GM21737 (cell line): ENCODE data around the gene ISCU.
"Not testable (repeated sequence)": the region's sequence is repeated elsewhere in the genome, so short reads cannot be mapped to it uniquely, and the experiment has no call there.

ENCODE experiments used
- ATAC-seq: cut with Tn5 transposase; IDR thresholded peaks from one replicate; pipeline ENCODE4 v1.9.1; 2021; ENCODE audit warnings: mild to moderate bottlenecking, moderate library complexity; ENCODE audit not compliant: unreplicated experiment

Gene ISCU

GRCh38 chr12:108586306-108586705, 23.9 kb downstream of the ISCU start:
- ATAC-seq = no peak

- no peak for ATAC-seq
Observed at GRCh38 chr12:108587826-108588225, 25.4 kb downstream of the ISCU start.

GRCh38 chr12:108589028-108589839, 26.8 kb downstream of the ISCU start:
- ATAC-seq = no peak

GRCh38 chr12:108589840-108590229, 27.4 kb downstream of the ISCU start:
- ATAC-seq = no peak

GRCh38 chr12:108590463-108590862, 28.1 kb downstream of the ISCU start:
- ATAC-seq = not testable (repeated sequence)

GRCh38 chr12:108591267-108591980, 29.0 kb downstream of the ISCU start:
- ATAC-seq = no peak

- ATAC-seq = no peak
Observed at GRCh38 chr12:108592033-108592909, 29.9 kb downstream of the ISCU start.

- no peak for ATAC-seq
Observed at GRCh38 chr12:108594323-108594903, 32.0 kb downstream of the ISCU start.

GRCh38 chr12:108594960-108595710, 32.7 kb downstream of the ISCU start:
- ATAC-seq = no peak

GRCh38 chr12:108595711-108596647, 33.6 kb downstream of the ISCU start:
- no peak for ATAC-seq

- no peak for ATAC-seq
Observed at GRCh38 chr12:108596854-108597558, 34.6 kb downstream of the ISCU start.

- no peak for ATAC-seq
Observed at GRCh38 chr12:108597559-108598471, 35.4 kb downstream of the ISCU start, which contains the start of gene TMEM119. TSS of gene TMEM119 (minus strand) at chr12:108598084. CDS start at chr12:108592383, 5,701 bp downstream.

GRCh38 chr12:108598553-108599250, 36.3 kb downstream of the ISCU start:
- ATAC-seq = no peak

GRCh38 chr12:108599541-108599940, 37.1 kb downstream of the ISCU start:
- ATAC-seq = no peak

- no peak for ATAC-seq
Observed at GRCh38 chr12:108599948-108600701, 37.7 kb downstream of the ISCU start.

GRCh38 chr12:108600702-108601007, 38.3 kb downstream of the ISCU start:
- no peak for ATAC-seq
